Thymus (tissue), 11 donors: ENCODE measurements around the gene ADGRA1. TPM values are rescaled to one million over a fixed set of nuclear protein-coding genes. Genes with fewer than 3 reads are reported as not detected.

ENCODE experiments used
- DNase-seq, 9 donors: peaks; one replicate each; pipeline ENCODE4 v3.0.0-alpha.2; 2013; ENCODE audit warnings: low spot score in 9 of 9, low read depth in 6 of 9, missing footprints in 1 of 9
- H3K27ac ChIP-seq, 2 donors: one replicate each; pipeline ENCODE4 v1.5.1; 2013; ENCODE audit warnings: control low read depth in 1 of 2, low read depth in 1 of 2, low read length in 1 of 2, mild to moderate bottlenecking in 1 of 2, moderate library complexity in 1 of 2
- H3K27me3 ChIP-seq, 2 donors: one replicate each; pipeline ENCODE4 v1.5.1; 2013; ENCODE audit warnings: low read length in 1 of 2; ENCODE audit not compliant: control insufficient read depth in 2 of 2, insufficient read depth in 1 of 2
- H3K36me3 ChIP-seq, 2 donors: one replicate each; pipeline ENCODE4 v1.5.1; 2013; ENCODE audit warnings: low read length in 1 of 2, mild to moderate bottlenecking in 1 of 2, moderate library complexity in 1 of 2; ENCODE audit not compliant: control insufficient read depth in 2 of 2, insufficient read depth in 2 of 2
- H3K4me1 ChIP-seq, 2 donors: one replicate each; pipeline ENCODE4 v1.5.1; 2013; ENCODE audit warnings: low read length in 2 of 2; ENCODE audit not compliant: control insufficient read depth in 2 of 2, insufficient read depth in 2 of 2
- H3K4me3 ChIP-seq, 2 donors: one replicate each; pipeline ENCODE4 v1.5.1; 2013; ENCODE audit warnings: low read length in 2 of 2, control low read depth in 1 of 2, mild to moderate bottlenecking in 1 of 2
- H3K9me3 ChIP-seq, 2 donors: one replicate each; pipeline ENCODE4 v1.5.1; 2013; ENCODE audit warnings: low read length in 1 of 2, mild to moderate bottlenecking in 1 of 2; ENCODE audit not compliant: control insufficient read depth in 2 of 2, insufficient read depth in 1 of 2
- WGBS: extraction: QIAGEN DNeasy Blood & Tissue Kit; methylation state at CpG from one replicate; pipeline ENCODE4 v1.1.7; 2013; 5-methylcytosine and 5-hydroxymethylcytosine counted together
- polyA plus RNA-seq: library from polyadenylated mRNA; stranded (reverse); fragments of 200-250 nt; gene quantifications from one replicate; pipeline ENCODE4 v1.2.3, GENCODE V29; 2013
- total RNA-seq: library from RNA; stranded (reverse); fragments of 120-200 nt; gene quantifications from one replicate; pipeline ENCODE4 v1.2.4, GENCODE V29; 2013
- donor health status: healthy.

ADGRA1 gene
- total and polyA plus RNA-seq, 2 donors: 0.02 TPM; not detected in 1

GRCh38 chr10:133125901-133126300 is 38.2 kb downstream of the ADGRA1 start:
- no peak for DNase-seq
- Histone ChIP-seq H3K4me3 (no peak overlapping the region), H3K36me3 (no peaks in the 10 kb centered on the region), H3K9me3 (peaks cover 6 to 16% of the 10 kb centered on the region in 2 donors), H3K4me1 (no peaks in the 10 kb centered on the region), H3K27ac (no peak overlapping the region), H3K27me3 (peaks cover 0 to 18% of the 10 kb centered on the region in 2 donors)
- 94% methylated on average over 9 of the region's 9 CpGs for WGBS

GRCh38 chr10:133126431-133127290 is 38.9 kb downstream of the ADGRA1 start:
- H3K36me3 ChIP-seq: no peaks in the 10 kb centered on the region
- H3K27ac ChIP-seq: no peak overlapping the region
- H3K4me1 ChIP-seq: no peaks in the 10 kb centered on the region
- peaks cover 0 to 18% of the 10 kb centered on the region in 2 donors for H3K27me3 ChIP-seq
- no peak overlapping the region for H3K4me3 ChIP-seq
- no peak for DNase-seq
- WGBS: 97% methylated on average over 57 of the region's 57 CpGs
- H3K9me3 ChIP-seq: peaks cover 2 to 13% of the 10 kb centered on the region in 2 donors

GRCh38 chr10:133127291-133128125 is 39.8 kb downstream of the ADGRA1 start:
- H3K4me3 ChIP-seq: no peak overlapping the region
- 89% methylated on average over 36 of the region's 36 CpGs for WGBS
- no peak overlapping the region for H3K27ac ChIP-seq
- H3K27me3 ChIP-seq: peaks cover 0 to 18% of the 10 kb centered on the region in 2 donors
- H3K36me3 ChIP-seq: no peaks in the 10 kb centered on the region
- no peak for DNase-seq
- H3K9me3 ChIP-seq: peaks cover 2 to 13% of the 10 kb centered on the region in 2 donors
- H3K4me1 ChIP-seq: no peaks in the 10 kb centered on the region

GRCh38 chr10:133128126-133129070 is 40.7 kb downstream of the ADGRA1 start:
- Histone ChIP-seq H3K36me3 (no peaks in the 10 kb centered on the region), H3K27ac (no peak overlapping the region), H3K27me3 (peaks cover 0 to 12% of the 10 kb centered on the region in 2 donors), H3K4me1 (no peaks in the 10 kb centered on the region), H3K4me3 (no peak overlapping the region), H3K9me3 (peaks cover 2 to 13% of the 10 kb centered on the region in 2 donors)
- DNase-seq: no peak
- 98% methylated on average over 83 of the region's 83 CpGs for WGBS

GRCh38 chr10:133129071-133129858 is 41.5 kb downstream of the ADGRA1 start:
- 89% methylated on average over 39 of the region's 39 CpGs for WGBS
- Histone ChIP-seq H3K27ac (no peak overlapping the region), H3K9me3 (peaks cover 2 to 13% of the 10 kb centered on the region in 2 donors), H3K4me3 (no peak overlapping the region), H3K36me3 (no peaks in the 10 kb centered on the region), H3K27me3 (peaks cover 0 to 6% of the 10 kb centered on the region in 2 donors), H3K4me1 (no peaks in the 10 kb centered on the region)
- DNase-seq: no peak

GRCh38 chr10:133129859-133130495 is 42.3 kb downstream of the ADGRA1 start:
- no peaks in the 10 kb centered on the region for H3K36me3 ChIP-seq
- DNase-seq: no peak
- H3K4me1 ChIP-seq: no peaks in the 10 kb centered on the region
- H3K9me3 ChIP-seq: peaks cover 2 to 13% of the 10 kb centered on the region in 2 donors
- H3K27ac ChIP-seq: no peak overlapping the region
- H3K27me3 ChIP-seq: no peaks in the 10 kb centered on the region
- no peak overlapping the region for H3K4me3 ChIP-seq
- WGBS: 84% methylated on average over 20 of the region's 20 CpGs

- 94% methylated on average over 11 of the region's 11 CpGs for WGBS
Measured at GRCh38 chr10:133130602-133131001, 42.9 kb downstream of the ADGRA1 start.

GRCh38 chr10:133131053-133131452 is 43.3 kb downstream of the ADGRA1 start:
- DNase-seq: no peak
- Histone ChIP-seq H3K27me3 (no peaks in the 10 kb centered on the region), H3K4me1 (no peaks in the 10 kb centered on the region), H3K36me3 (no peaks in the 10 kb centered on the region), H3K27ac (no peak overlapping the region), H3K9me3 (peaks cover 2 to 13% of the 10 kb centered on the region in 2 donors), H3K4me3 (no peak overlapping the region)
- WGBS: 80% methylated on average over 18 of the region's 18 CpGs

More at GRCh38 chr10:133130602-133131001, 42.9 kb downstream of the ADGRA1 start:
- DNase-seq: no peak
- peaks cover 2 to 13% of the 10 kb centered on the region in 2 donors for H3K9me3 ChIP-seq
- no peak overlapping the region for H3K27ac ChIP-seq
- H3K4me3 ChIP-seq: no peak overlapping the region
- no peaks in the 10 kb centered on the region for H3K36me3 ChIP-seq
- H3K4me1 ChIP-seq: no peaks in the 10 kb centered on the region
- no peaks in the 10 kb centered on the region for H3K27me3 ChIP-seq
